ENCODE measurements around the gene GALNT11.
A peak's percentile ranks its signal among the peaks of the same experiment; 100 is the strongest.

GALNT11 gene

DNA sequence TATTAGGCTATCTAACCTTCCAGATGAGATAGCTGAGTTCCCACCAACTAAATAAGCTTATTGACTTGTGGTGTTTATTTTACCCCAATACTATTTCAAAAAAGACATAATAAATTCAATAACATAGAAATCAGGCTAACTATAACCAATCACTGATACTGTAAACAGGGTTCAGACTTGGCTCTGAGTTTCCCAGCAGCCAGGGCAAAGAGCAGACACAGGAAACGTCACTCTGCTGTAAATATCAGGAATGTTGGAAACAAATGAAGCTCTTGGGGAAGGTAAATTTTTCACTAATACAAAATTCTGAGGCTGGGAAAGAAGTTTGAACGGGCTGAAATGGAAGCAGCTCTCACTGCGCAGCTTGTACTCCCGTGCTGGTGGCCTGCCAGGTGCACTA, 114.6 kb downstream of the GALNT11 start:
- DNase-seq (ENCODE audit: insufficient read length, low spot score), result no peak
- FAIRE-seq, result no peak

DNA sequence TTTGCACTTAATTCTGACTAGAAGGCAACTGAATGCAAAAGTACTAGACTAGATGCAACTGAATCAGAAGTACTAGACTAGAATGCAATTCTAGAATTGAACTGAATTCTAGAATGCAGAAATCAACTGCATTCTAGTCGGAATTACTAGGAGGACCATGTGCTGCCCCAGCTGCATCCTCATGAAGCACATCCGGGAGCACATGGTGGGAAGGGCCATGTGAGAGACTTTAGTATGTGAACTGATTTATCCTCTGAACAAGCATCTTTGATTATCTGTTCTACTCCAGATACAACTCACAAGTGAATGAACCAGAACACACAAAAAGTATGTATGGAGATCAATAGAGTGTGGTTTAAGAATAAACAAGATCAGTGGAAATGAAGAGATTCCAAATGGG, 115.1 kb downstream of the GALNT11 start:
- FAIRE-seq (no peak), DNase-seq (ENCODE audit: insufficient read length, low spot score) (no peak)

DNA sequence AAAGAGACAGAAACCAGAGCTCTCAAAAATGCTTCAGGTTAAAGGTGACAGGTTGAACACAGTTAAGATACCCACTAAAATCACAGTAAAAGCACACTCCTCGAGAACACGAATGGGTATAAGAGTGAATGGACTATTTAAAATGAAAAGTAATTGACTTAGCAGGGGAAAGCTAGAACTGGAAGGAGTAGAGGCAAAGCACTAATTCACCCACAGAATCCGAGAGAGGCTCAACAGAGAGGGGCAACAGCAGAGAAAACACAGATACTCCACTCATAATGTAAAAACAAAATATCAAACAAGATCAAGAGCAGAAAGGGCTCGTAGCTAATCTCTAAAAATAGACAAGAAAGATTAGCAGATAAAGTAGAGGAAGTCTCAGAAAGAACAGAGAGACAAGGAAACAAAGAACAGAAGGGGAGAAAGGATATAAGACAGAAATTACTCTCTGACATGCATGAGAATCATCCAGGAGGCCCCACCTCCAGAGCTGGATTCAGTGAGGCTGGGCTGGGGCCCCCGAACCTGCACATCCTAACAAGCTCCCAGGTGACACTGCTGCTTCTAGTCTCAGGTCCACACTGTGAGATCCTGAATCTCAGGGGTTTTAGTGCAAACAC, 117.6 kb downstream of the GALNT11 start:
- no peak for FAIRE-seq
- DNase-seq (ENCODE audit: insufficient read length, low spot score), result no peak

DNA sequence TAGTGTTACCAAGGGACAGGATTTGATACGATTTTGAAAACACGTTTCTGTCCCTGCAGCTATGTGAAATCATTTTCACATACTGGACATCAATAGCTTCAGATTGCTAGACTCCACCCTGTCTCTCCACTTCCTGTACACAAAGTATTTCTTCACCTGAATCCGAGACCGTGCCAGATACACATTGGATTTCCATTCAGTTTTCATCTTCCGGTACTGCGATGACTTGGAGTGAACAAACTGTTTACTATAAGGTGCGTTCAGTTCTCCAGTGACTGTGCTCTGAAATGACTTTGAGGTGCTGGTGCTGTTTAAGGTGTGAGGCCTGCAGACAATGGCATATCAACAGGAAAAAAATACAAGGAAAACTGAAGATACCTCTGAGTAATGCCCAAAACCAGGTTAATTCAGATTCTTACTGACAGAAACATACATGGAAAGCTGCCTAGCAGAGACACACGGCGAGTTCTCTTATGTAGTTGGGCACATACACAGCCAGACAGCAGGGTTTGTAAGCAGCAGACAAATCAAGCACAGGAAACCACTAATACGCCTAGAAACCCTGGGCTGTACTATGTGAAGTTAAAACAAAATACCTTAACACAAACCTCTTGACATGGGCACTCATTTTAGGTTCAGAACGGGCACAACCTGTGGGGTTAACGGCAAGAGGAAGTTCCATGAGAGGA, 119.2 kb downstream of the GALNT11 start:
- FAIRE-seq, result no peak
- DNase-seq (ENCODE audit: insufficient read length, low spot score), result no peak

DNA sequence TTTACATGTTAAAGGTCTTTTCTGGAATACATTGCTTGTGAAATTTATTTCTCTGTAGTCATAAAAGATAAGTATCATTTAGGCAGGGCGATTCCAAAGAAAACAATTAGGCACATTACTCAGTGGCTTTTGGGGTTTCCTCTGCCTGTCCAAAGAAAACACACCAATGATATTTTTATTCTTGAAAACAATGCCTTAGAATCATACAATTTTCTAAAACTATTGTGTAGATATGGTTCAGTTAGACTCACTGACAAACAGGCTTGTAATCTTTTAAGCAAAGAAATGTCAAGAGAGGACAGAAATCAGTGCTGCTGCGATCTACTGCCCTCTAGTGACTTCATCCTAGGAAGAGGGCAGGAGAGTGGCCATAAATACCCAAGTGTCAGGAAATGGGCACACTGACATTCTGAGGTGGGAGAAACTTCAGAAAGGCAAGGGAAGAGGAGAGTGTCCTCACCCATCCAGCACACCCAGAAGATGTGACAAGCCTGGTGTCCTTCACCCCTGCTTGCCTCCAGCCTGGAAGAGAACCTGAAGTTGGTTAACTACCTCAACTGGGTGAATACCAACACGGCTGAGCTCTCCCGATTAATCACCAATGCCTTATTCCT, 120.5 kb downstream of the GALNT11 start:
- FAIRE-seq (no peak), DNase-seq (ENCODE audit: insufficient read length, low spot score) (peak; percentile 36)

DNA sequence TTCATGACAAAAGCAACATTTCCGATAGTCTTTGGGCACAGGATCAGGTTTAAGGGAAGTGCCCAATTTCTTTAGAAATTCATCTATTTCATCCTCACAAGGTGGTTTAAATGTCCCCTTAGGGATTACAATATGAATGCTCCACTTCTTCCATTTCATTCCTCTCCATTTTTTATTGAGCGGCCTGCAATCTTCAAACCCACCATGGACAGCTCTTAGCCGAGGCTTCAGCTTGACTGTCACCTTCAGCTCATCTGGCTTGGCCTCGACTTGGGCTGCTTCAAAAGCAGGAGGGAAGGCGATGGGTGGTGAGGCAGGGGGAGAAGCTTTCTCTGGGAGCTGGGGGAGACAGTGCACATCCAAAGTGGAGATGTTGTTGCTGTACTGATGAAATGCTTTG, 123.2 kb downstream of the GALNT11 start:
- FAIRE-seq (no peak), DNase-seq (ENCODE audit: insufficient read length, low spot score) (no peak)

DNA sequence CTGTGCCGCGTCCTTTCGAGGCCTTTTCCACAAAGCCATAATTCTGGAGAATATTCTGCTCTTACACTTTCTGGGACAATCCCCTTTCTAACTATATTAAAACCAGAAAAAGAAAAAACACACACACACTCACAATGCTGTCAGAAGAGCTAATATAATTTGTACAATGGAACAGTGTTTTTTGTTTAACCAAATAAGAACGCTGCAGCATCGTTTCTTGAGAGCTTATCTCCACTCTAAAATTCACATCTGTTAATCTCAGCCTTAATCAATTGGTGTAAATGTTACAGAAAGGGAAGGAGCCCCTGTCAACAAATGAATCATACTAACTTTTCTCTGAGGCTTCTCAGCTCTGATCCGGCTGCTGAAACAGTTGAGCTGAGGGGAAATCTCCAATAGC, 123.9 kb downstream of the GALNT11 start:
- no peak for DNase-seq (ENCODE audit: insufficient read length, low spot score)
- no peak for FAIRE-seq

DNA sequence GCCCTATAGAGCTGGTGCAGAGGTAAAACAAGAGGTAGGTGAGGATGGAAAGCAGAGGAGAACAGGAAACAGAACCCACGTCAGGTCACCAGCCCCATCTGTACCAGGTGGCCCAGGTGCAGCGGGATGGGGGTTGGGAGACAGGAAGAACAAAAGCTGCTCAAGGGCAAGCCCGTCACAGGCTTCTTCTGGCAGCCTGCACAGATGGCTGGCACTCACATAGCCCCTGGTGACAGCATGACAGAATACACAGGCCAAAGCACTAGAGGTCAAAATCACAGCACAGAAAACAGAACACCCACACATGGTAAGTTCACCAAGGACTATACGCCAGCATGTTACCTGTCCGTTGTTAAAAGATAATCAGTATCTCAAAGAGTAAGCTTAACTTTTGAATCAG, 126.8 kb downstream of the GALNT11 start:
- no peak for DNase-seq (ENCODE audit: insufficient read length, low spot score)
- FAIRE-seq, result no peak

DNA sequence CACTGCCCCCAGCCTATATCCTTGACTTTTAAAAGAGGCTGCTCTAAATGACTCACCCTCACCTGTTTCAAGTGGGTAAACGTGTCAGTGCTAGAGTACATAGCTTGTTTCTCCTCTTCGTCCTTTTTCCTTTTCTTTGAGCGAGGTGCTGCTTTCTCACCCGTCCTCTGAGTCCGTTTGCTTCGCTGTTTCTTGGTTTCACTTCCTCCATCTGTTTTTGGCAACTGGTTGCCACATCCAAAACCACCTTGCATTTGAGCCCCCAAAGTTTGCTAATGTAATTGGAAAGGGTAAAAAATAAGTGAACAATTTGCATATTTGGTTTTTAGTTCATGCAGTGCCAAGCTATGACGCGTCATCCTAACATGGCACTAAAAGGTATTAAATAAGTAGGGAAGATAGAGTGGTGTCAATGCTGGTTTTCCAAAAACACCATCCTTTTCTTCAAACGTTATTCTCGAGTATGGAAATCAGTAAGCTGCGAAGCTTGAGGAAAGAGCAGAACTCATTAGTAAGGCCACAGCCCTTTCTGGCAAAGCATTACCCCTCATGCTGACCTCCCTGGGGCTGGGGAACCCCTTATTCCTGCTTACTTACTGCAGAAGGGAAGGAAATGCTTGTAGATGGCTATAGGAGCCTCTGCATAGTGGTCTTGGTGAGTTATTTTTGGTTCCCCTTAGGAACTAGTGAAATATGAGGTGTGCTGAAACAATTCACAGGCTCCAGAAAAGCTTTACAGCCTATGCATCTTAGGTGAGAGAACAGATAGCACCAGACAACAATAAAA, 133.5 kb downstream of the GALNT11 start:
- no peak for DNase-seq (ENCODE audit: insufficient read length, low spot score)
- FAIRE-seq, result no peak

DNA sequence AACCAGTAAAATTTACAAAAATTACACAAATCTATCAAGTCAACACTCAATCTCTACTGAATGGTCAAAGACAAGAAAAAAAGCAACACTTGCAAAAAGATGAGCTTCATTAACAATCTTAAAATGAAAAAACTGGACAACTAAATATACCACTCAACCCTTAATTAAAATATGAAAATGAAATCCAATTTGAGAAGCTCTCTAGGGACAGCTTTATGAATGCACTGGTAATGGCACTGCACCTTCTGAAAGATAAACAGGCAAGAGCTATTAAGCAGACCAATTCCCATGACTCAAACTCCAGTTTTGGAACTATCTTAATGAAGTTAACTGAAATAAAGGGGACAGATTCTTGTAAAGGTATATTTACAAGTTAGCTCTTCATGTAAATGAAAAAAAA, 135.7 kb downstream of the GALNT11 start:
- FAIRE-seq, result no peak
- no peak for DNase-seq (ENCODE audit: insufficient read length, low spot score)

DNA sequence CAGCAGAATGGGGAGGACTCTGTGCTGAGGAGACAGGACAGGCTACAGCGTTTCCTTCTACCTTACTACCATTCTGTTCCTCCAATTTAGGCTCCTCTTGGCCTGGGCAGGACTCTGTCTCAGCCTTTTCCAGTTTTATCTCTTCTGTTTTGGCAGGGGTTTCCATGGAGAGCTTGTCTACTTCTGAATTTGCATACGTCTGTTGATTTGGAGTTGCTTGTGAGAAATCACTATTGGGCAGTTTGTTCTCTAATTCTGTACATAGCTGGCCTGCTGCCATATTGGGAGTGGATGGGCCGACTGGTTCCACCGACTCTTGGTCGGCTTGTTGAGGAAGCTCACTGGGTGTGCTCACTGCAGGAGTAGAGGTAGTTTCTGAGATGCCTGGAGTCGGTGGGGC, 136.8 kb downstream of the GALNT11 start:
- FAIRE-seq (no peak), DNase-seq (ENCODE audit: insufficient read length, low spot score) (no peak)
